DND-41 (cell line): ENCODE measurements around the gene REPS2.

ENCODE experiments used
- ATAC-seq: fragments of 200-7000 bp; cut with Tn5 transposase; 3 replicates; pipeline ENCODE4 v1.9.1; 2021; ENCODE audit warnings: low read depth; ENCODE audit not compliant: insufficient read depth
- DNase-seq: peaks from one replicate; pipeline ENCODE4 v3.0.0-alpha.2; 2020
- H2AFZ ChIP-seq: 2 replicates; pipeline ENCODE4 v1.6.0; 2012; ENCODE audit warnings: low read depth, low read length
- H3K27ac ChIP-seq: 2 replicates; pipeline ENCODE4 v1.5.1; 2012; ENCODE audit warnings: low read length, inconsistent platforms
- H3K27me3 ChIP-seq: fragments of 200-600 bp; sonication (generic); 2 replicates; pipeline ENCODE4 v1.6.0; 2012; ENCODE audit warnings: low read length, mild to moderate bottlenecking, inconsistent platforms; ENCODE audit not compliant: insufficient read depth, poor library complexity
- H3K36me3 ChIP-seq: 2 replicates; pipeline ENCODE4 v1.5.1; 2012; ENCODE audit warnings: low read length, inconsistent platforms; ENCODE audit not compliant: insufficient read depth
- H3K4me1 ChIP-seq: 2 replicates; pipeline ENCODE4 v1.5.1; 2012; ENCODE audit warnings: mild to moderate bottlenecking, low read length; ENCODE audit not compliant: insufficient read depth
- H3K4me2 ChIP-seq: 2 replicates; pipeline ENCODE4 v1.6.0; 2012; ENCODE audit warnings: mild to moderate bottlenecking, moderate library complexity, low read length, inconsistent platforms; ENCODE audit not compliant: insufficient read depth
- H3K4me3 ChIP-seq, 2 experiments: fragments of 200-600 bp in 1 of 2; shearing (Covaris generic) in 1 of 2; 2 replicates each; pipeline ENCODE4 v1.5.1; 2012 to 2016; ENCODE audit warnings: inconsistent platforms in 2 of 2, low read length in 2 of 2, mild to moderate bottlenecking in 2 of 2, low read depth in 1 of 2, moderate library complexity in 1 of 2
- H3K79me2 ChIP-seq: 2 replicates; pipeline ENCODE4 v1.6.0; 2012; ENCODE audit warnings: low read length, inconsistent platforms; ENCODE audit not compliant: insufficient read depth
- H3K9ac ChIP-seq: 2 replicates; pipeline ENCODE4 v1.6.0; 2012; ENCODE audit warnings: low read depth, mild to moderate bottlenecking, inconsistent platforms, low read length, moderate library complexity
- H3K9me3 ChIP-seq: 2 replicates; pipeline ENCODE4 v1.5.1; 2012; ENCODE audit warnings: low read length, moderate library complexity, mild to moderate bottlenecking, inconsistent platforms; ENCODE audit not compliant: insufficient read depth, severe bottlenecking
- H4K20me1 ChIP-seq: 2 replicates; pipeline ENCODE4 v1.6.0; 2012; ENCODE audit warnings: low read length; ENCODE audit not compliant: insufficient read depth
- EZH2 ChIP-seq: IDR thresholded peaks from 3 replicates; pipeline ENCODE4 v1.6.1; 2012; ENCODE audit warnings: borderline replicate concordance, low read depth, mild to moderate bottlenecking, moderate library complexity, low read length, inconsistent platforms; ENCODE audit not compliant: severe bottlenecking
- TF ChIP-seq, protein P1 (sequence below): IDR thresholded peaks from 2 replicates; pipeline ENCODE4 v1.5.1; 2012; ENCODE audit warnings: borderline replicate concordance, low read length, moderate library complexity, mild to moderate bottlenecking; ENCODE audit not compliant: poor library complexity, severe bottlenecking; ENCODE audit errors: extremely low read depth

Gene REPS2

DNA sequence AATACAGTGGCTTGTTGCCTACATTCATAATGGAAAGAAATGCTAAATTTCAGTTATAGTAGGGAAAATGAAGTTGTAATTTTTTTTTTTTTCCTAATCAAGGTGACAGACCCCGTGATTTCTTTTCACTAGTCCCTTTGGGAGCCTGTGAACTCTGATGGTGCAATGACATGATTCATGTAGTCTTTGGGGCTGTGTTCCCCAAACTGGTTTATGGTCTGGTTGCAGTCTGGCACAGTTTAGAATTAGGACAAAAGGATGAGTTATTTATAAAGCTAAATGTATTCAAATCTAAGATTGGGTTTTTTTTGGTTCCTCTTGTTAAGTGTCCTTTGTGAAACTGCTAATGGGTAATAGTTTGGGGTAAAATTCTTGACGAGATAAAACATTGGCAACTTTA is 66.0 kb downstream of the REPS2 start:
- Histone ChIP-seq H3K36me3 (no peaks in the 10 kb centered on the region), H3K9me3 (no peaks in the 10 kb centered on the region), H3K9ac (no peak overlapping the region), H3K4me1 (no peaks in the 10 kb centered on the region), H4K20me1 (no peaks in the 10 kb centered on the region), H3K4me2 (no peak overlapping the region), H3K27me3 (no peaks in the 10 kb centered on the region), H2AFZ (no peak overlapping the region), H3K79me2 (no peaks in the 10 kb centered on the region), H3K4me3 (no peak overlapping the region), H3K27ac (no peak overlapping the region)
- ATAC-seq (no peak), DNase-seq (no peak)
- TF ChIP-seq, protein P1, sequence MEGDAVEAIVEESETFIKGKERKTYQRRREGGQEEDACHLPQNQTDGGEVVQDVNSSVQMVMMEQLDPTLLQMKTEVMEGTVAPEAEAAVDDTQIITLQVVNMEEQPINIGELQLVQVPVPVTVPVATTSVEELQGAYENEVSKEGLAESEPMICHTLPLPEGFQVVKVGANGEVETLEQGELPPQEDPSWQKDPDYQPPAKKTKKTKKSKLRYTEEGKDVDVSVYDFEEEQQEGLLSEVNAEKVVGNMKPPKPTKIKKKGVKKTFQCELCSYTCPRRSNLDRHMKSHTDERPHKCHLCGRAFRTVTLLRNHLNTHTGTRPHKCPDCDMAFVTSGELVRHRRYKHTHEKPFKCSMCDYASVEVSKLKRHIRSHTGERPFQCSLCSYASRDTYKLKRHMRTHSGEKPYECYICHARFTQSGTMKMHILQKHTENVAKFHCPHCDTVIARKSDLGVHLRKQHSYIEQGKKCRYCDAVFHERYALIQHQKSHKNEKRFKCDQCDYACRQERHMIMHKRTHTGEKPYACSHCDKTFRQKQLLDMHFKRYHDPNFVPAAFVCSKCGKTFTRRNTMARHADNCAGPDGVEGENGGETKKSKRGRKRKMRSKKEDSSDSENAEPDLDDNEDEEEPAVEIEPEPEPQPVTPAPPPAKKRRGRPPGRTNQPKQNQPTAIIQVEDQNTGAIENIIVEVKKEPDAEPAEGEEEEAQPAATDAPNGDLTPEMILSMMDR = no peak
- TF ChIP-seq EZH2 = no peak

DNA sequence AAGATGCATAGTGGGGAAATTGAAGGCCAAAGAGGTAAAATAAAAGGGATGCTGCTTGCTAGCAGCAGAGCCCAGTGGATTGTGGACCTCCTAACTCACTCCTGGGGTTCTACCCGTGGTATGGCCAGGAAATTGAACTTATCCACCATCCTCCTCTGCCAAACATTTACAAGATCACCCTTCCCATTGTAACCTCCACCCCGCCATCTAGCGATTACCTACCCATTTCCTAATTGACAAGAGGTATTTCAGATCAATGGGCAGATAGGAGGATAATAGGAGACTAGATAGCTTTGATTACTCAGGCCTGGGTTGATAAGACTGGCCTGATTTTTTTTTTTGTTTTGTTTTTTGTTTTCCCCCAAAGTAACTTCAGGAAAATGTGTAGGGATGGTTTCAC is 67.8 kb downstream of the REPS2 start:
- H4K20me1 ChIP-seq = no peaks in the 10 kb centered on the region
- no peak for DNase-seq
- no peak overlapping the region for H3K27ac ChIP-seq
- ATAC-seq = no peak
- no peaks in the 10 kb centered on the region for H3K4me1 ChIP-seq
- H2AFZ ChIP-seq = no peak overlapping the region
- TF ChIP-seq EZH2 = no peak
- TF ChIP-seq, protein P1 = no peak
- no peaks in the 10 kb centered on the region for H3K27me3 ChIP-seq
- H3K79me2 ChIP-seq = no peaks in the 10 kb centered on the region
- no peaks in the 10 kb centered on the region for H3K9me3 ChIP-seq
- H3K36me3 ChIP-seq = no peaks in the 10 kb centered on the region
- no peak overlapping the region for H3K9ac ChIP-seq
- H3K4me3 ChIP-seq = no peak overlapping the region
- H3K4me2 ChIP-seq = no peak overlapping the region

DNA sequence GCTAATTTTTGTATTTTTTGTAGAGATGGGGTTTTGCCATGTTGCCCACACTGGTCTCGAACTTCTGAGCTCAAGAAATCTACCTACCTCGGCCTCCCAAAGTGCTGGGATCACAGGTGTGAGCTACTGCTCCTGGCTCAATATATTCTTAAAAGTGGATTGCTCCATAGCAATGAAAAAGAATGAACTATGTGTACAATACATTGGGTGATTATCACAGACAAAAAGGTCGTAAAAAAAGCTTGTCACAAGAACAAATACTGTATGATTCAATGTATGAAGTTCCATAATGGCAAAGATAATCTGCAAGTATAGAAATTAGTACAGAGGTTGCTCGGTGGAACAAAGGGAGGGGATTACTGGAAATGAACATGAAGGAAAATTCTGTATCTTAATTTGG is 70.7 kb downstream of the REPS2 start:
- no peak overlapping the region for H2AFZ ChIP-seq
- DNase-seq = no peak
- no peak overlapping the region for H3K9ac ChIP-seq
- no peaks in the 10 kb centered on the region for H3K4me1 ChIP-seq
- TF ChIP-seq, protein P1 = no peak
- TF ChIP-seq EZH2 = no peak
- H3K36me3 ChIP-seq = no peaks in the 10 kb centered on the region
- H3K27ac ChIP-seq = no peak overlapping the region
- H3K4me2 ChIP-seq = no peak overlapping the region
- no peaks in the 10 kb centered on the region for H4K20me1 ChIP-seq
- no peaks in the 10 kb centered on the region for H3K79me2 ChIP-seq
- no peaks in the 10 kb centered on the region for H3K27me3 ChIP-seq
- no peaks in the 10 kb centered on the region for H3K9me3 ChIP-seq
- H3K4me3 ChIP-seq = no peak overlapping the region
- no peak for ATAC-seq

DNA sequence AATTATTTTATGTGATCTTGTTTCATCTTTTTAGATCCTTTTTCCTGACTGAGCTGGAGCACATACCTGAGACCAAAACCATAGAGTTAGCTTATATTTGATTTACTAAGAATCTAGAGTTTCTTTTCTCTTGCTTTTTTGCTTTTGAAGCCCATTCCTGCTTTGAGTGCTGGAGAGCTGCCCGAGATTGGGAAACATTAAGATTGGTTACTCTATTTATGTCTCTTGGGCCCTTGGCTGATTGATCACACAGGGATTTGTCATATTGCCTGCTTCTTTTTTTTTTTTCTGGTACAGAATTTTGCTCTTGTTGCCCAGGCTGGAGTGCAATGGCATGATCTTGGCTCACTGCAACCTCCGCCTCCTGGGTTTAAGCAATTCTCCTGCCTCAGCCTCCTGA is 73.9 kb downstream of the REPS2 start:
- no peak overlapping the region for H3K9ac ChIP-seq
- H3K27ac ChIP-seq = no peak overlapping the region
- H3K79me2 ChIP-seq = no peaks in the 10 kb centered on the region
- no peak for ATAC-seq
- TF ChIP-seq, protein P1 = no peak
- TF ChIP-seq EZH2 = no peak
- H2AFZ ChIP-seq = no peak overlapping the region
- H3K27me3 ChIP-seq = no peaks in the 10 kb centered on the region
- no peaks in the 10 kb centered on the region for H3K4me1 ChIP-seq
- H3K36me3 ChIP-seq = no peaks in the 10 kb centered on the region
- DNase-seq = no peak
- no peaks in the 10 kb centered on the region for H4K20me1 ChIP-seq
- H3K4me3 ChIP-seq = no peak overlapping the region
- H3K4me2 ChIP-seq = no peak overlapping the region
- H3K9me3 ChIP-seq = no peaks in the 10 kb centered on the region
